Right kidney (tissue), 1 donor: ENCODE measurements around the gene KAT8.
"Not testable (repeated sequence)": the region's sequence is repeated elsewhere in the genome, so short reads cannot be mapped to it uniquely, and the experiment has no call there.

Experiments
- DNase-seq: peaks from one replicate; pipeline ENCODE4 v3.0.0-alpha.2; 2016

The KAT8 gene

DNA sequence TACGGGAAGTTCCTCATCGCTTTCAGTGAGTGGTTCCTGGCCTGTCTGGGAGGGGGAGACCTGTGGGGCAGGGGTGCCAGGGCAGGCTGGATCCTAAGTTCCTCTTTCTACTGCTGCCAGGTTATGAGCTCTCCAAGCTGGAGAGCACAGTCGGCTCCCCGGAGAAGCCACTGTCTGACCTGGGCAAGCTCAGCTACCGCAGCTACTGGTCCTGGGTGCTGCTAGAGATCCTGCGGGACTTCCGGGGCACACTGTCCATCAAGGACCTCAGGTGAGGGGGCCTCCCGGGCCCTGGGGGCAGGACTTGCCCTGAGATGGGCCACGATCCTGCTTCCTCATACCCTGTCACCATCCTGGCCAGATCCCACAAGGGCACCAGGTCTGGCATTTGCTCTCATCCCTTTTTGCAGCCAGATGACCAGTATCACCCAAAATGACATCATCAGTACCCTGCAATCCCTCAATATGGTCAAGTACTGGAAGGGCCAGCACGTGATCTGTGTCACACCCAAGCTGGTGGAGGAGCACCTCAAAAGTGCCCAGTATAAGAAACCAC, 12.9 kb downstream of the KAT8 start:
- DNase-seq = no peak

DNA sequence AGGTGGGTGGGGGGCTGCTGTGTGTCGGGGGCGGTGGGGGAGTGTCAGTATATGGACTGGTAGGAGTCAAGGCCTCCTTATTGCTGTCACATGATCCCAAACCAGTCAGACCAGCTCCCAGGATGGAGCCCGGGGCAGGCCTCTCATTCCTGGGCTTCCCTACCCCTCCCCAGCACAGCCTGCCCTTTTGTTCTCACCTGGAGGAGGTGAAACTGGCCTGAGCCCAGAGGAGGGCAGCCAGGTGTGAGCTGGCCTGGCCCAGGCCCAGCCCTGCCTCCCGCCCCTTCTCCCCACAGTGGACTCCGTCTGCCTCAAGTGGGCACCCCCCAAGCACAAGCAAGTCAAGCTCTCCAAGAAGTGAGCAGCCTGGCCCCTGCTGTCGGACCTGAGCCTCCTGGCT, 13.4 kb downstream of the KAT8 start:
- DNase-seq = no peak

DNA sequence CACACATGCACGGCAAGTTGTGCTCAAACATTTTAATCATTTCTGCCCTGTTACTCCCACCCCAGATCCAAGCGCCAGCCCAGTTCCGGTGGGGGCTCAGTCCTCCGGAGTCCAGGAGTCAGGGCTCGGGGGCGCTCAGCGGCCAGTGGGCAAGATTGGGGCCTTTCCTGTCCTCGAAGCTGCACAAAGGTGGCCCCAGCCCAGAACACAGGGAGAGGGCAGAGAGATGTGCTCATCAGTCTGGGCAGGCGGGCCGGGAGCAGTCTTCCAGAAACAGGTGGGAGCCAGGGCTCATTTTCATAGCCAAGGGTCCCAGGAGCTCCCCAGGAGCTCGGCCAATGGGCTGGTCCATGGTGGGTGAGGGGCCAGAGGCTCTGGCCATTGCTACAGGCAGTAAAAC, 14.0 kb downstream of the KAT8 start:
- no peak for DNase-seq

DNA sequence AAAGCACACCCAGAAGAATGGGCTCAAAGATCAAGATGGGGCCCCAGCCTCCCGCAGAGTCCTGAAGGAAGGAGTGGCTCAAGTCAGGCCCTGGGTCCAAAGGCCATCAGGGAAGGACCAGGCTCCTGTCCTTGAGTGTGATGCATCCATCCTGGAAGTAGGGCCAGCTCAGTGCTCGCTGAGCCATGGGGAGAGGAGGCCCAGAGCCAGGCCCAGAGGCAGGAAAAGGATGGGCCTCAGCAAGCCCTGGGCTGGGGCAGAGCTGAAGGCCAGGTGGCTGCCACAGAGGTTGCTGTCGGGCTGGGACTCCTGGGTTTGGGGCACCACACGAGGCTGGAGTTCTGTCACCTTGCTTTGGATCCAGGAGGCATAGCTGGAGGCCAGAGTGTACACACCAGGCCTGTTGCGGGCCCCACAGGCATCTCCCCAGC, 14.4 kb downstream of the KAT8 start:
- no peak for DNase-seq

DNA sequence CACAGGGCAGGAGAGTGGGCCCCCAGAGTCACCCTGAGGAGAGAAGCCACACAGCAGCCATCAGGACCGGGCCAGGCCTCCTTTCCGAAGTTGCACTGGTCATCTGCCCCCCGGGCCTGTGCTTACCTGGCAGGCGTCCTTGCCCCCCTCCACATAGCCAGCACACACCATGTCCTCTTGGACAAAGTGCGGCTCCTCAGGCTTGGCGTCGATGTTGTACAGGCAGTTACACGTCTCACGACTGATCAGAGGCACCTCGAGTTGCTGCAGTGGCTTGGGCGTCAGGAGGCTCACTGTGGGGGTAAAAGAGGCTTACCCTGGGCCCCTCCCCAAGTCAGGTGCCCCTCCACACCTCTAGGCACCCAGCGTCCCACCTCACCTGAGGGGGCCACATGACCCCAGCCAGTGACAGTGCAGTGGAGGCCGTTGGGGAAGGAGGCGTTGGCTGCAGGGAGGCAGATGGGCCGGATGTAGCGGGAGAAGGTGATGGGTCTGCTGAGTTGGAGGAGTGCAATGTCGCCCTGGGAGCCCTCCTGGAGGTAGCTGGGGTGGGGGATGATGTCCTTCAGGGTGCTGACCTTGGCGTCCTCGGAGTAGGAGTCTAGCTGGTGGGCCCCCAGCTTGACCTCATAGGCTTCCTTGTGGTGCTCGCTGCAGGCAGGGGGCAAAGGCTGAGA, 15.0 kb downstream of the KAT8 start:
- no peak for DNase-seq

DNA sequence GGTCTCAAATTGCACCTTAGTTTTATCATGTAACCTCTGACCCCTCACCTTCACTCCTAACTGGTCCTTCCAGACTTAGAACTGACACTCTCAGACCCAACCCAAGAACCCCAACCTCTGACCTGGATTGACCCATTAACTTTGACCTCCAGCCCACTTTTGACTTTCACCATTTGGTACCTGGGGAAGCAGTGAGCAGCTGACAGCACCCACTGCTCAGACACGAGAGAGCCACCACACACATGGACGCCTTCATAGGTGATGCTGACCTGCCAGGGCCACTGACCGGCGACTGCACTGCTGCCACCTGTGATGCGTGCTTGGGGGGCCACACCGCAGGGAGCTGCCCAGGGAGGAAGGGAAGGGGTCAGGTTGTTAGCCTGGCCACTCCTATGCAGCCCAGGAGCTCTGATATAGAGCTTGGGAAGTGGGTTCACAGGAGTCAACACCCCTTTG, 15.6 kb downstream of the KAT8 start:
- no peak for DNase-seq

DNA sequence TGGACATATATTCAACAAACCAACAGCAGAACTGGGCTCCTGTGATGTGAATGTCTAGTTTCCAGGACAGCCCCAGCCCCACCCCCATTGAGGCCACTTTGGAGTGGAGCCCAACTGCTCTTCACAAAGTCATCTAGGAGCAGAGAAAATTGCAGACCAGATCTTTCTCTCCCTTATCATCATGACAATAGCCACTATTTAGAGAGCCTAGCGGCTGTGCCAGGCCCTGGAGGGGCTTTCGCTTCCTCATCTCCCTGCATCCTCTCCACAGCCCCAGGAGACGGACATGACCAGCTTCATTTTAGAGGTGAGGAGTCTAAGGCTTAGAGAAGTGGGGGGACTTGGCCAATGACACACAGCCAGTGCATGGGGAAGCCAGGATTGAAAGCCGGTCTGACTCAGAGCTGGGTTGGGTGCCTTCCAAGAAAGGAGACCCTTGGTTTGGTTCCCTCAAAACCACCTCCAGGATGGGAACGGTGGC, 16.7 kb downstream of the KAT8 start:
- DNase-seq = no peak

DNA sequence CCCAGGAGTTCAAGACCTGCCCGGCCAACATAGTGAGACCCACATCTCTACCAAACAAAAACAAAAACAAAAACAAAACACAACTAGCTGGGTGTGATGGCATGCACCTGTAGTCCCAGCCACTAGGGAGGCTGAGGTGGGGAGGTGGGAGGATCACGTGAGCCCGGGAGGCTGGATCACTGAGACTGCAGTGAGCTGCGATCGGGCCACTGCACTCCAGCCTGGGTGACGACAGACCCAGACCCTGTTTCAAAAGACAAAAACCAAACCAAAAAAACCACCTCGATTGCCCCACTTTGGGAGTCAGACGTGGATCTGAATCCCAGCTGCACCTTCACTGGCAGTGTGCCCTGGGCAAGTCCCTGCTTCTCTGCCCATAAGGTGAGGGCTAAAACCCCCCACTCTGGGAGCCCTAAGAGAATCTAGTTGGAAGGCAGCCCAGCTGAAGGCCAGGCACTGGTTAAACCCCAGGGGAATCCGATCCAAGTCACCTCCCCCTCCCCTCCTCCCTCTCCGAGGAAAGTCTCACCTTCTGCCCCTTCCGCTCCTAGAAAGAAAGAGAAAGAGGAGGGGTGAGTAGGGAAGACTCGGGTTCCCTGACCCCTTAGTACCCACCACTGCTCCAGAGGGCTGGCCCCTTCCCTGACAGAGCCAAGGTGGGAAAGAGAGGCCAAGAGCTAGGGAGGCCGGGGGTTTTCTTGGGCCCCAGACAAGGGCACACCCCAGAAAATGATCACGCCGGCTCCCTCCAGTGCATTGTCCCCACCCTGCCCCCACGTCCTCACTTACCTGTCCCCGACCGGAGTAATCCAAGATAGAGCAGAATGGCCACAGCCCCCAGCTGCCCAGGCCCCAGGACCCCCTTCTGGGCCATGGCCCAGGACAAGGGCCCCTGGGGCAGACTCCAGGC, 17.4 kb downstream of the KAT8 start:
- peak; percentile 67 for DNase-seq

DNA sequence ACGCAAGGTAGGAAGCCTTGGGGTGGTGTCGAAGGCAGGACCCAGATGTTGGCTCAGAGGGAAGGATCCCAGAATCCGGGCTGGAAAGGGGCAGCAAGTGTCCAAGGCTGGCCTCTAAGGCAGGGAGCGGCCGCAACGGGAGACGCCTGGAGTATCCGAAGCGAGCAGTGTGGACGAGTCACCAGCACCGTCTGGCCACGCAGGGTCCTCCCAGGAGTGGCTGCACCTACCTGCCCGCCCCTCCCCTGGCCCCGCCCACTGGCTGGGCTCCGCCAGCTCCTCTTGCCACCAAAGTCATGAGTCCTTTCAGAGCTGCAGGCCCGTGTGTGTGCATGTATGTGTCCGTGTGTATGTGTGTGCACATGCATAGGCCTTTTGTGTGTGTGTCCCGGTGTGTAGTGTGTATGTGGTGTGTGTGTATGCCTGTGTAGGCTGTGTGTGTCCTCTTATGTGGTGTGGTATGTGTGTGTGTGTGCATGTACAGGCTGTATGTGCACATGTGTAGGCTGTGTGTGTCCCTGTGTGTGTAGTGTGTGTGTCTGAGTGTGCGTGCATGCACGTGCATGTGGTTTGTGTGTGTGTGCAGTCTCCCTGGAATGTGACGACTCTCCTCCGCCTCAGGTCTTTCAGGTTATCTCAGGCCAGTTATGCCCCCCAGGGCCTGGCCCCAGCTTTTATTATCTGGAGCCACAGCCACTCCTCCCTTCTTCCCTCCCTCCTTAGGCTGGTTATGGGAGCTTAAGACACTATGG, 18.2 kb downstream of the KAT8 start, which contains the start of gene PRSS8:
Gene PRSS8 (minus strand): TSS at position 193 of the 752 bp plus-strand sequence. CDS start 229 bp downstream, outside the sequence.
- peak; percentile 57 for DNase-seq

DNA sequence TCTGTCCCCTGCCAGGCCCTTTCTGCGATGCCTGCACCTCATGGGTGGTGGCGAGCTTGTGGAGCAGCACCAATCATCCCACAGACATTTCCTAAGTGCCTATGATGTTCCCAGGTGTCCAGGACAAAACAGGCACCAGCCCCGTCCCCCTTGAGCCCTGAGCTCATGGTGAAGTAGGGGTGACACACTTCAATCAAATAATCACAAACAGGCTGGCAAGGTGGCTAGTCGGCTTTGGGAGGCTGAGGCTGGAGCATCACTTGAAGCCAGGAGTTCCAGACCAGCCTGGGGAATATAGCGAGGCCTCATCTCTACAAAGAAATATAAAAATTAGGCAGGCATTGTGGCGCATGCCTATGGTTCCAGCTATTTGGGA, 18.8 kb downstream of the KAT8 start:
- DNase-seq = no peak

DNA sequence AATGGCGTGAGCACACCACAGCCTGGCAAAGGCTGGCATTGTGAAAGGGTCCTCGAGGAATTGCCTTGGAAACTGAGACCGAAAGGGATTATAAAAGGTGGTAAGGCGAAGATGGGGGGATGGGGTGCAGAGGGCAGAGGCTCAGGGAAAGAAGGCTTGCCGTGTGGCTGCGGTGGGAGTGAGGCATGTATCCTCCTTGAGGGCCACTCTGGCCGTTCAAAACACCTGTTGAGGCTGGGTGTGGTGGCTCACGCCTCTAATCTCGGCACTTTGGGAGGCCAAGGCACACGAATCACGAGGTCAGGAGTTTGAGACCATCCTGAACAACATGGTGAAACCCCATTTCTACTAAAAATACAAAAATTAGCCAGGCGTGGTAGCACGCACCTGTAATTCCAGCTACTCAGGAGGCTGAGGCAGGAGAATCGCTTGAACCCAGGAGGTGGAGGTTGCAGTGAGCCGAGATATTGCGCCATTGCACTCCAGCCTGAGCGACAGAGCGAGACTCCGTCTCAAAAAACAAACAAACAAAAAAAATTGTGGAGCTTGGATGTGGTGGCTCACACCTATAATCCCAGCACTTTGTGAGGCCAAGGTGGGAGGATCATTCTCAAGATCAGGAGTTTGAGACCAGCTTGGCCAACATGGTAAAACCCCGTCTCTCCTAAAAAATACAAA, 19.5 kb downstream of the KAT8 start:
- DNase-seq = not testable (repeated sequence)

DNA sequence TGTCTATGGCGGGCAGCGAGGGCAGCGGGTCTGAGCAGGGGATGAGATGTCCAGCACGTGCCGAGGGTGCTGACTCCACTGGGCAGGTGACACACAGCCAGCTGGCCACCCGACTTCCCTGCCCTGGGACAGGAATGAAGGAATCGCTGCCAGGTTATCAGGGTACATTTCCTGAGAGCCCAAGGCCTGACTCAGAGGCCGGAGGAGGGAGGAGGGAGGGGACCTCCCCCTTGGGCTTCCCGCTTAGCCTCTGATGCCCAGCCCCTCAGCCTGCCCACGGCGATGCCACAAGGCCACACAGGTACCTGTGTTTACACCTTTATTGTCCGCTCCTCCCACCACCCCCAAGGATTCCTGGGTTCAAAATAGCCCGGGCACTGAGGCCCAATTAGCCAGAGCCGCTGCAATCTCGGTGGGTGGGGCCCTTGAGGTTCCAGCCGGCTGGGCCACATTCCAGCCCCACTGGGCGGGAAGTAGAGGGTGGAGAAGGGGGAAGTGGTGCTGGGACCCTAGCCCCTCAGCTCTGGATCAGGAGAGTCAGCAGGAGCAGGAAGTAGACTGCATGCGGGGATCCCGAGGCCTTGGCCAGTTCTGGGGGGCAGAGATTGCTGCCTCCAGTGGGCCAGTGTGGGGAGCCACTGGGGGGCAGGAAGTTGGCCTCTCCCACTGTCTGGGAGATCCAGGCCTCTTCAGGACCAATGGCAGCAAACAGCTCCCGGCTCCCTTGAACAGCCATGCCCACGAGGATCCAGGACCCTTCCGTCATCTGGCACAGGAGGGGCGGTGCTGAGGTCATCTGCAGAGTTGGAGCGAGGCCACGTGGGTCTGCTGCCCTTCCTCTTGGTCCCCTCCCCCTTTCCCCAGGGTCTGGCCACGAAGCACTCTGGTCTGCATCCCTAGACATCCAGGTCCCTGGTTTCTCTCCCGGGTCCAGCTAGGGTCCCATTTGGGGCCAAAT, 21.4 kb downstream of the KAT8 start:
- no peak for DNase-seq

DNA sequence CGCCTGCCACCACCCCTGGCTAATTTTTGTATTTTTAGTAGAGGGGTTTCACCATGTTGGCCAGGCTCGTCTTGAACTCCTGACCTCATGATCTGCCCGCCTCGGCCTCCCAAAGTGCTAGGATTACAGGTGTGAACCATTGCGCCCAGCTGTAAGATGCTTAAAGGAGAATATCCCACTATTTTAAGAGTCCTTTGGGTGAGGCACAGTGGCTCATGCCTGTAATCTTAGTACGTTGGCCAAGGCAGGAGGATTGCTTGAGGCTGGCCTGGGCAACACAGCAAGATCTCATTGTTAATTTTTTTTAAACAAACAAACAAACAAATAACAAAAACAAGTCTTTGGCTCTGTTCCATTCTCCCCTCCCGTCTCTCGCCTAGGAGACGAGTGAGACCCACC, 23.6 kb downstream of the KAT8 start:
- DNase-seq = not testable (repeated sequence)

DNA sequence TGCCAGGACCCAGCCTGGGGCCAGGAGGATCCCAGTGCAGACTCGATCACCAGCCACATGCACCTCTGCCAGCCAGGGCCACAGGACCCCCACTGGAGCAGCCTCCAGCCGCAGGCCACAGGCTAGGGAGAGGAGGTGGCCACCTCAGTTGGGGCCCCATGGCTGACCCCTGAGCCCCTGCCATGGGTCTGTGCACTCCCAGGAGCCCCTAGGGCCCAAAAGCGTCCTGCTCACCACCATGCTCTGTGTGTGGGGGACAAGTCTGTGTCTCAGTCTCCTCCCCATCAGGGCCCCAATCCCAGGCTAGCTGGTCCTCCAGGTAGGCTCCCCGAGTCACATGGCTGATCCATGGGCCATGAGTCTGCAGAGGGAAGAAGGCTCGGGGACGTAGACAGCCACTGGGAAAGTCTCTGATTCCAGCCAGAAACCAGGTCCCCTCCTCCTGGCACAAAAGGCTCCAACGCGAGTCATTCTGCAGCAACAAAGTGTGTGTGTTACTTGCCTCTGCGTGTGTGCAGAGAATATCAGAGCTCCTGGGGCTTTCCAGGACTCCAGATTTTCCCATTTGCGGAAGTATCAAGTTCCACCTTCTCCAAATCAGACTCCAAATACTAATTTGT, 24.1 kb downstream of the KAT8 start:
- peak; percentile 83 for DNase-seq

DNA sequence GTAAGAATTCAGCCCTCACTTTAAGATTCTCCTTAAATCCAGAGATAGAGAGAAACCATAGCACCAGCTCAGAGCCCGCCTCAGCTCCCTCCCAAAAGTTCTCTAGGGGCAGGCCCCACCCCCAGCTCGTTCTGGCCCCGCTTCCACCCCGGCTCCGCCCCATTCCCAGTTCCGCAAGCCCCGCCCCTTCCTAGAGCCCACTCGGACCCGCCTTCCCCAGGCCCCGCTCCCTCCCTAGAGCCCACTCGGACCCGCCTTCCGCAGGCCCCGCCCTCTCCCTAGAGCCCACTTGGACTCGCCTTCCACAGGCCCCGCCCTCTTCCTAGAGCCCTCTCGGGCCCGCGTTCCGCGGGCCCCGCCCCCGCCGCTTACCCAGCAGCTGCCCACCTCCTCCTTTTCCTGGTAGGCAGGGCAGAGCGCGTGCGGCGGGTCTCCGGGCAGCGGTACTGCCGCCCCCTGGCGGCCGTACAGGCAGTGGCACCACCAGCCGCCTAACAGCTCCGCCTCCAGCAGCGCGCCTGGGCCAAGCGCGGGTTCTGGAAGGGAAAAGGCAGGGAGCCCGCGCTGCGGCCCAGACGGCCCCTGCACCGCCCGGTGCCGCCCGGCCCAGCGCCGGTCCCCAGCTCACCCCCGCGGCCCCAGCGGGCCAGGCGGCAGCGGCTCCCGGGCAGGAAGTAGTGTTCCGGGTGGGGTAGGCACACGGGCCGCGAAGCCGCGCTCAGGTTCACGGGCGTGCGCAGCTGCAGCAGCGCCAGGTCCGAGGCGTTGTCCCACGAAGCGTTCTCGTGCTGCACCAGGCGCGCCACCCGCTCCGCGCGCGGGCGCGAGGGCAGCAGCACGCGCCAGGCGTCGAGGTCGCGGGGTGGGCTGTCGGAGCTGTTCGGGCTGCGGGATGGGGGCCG, 24.9 kb downstream of the KAT8 start:
- DNase-seq = peak; percentile 88

DNA sequence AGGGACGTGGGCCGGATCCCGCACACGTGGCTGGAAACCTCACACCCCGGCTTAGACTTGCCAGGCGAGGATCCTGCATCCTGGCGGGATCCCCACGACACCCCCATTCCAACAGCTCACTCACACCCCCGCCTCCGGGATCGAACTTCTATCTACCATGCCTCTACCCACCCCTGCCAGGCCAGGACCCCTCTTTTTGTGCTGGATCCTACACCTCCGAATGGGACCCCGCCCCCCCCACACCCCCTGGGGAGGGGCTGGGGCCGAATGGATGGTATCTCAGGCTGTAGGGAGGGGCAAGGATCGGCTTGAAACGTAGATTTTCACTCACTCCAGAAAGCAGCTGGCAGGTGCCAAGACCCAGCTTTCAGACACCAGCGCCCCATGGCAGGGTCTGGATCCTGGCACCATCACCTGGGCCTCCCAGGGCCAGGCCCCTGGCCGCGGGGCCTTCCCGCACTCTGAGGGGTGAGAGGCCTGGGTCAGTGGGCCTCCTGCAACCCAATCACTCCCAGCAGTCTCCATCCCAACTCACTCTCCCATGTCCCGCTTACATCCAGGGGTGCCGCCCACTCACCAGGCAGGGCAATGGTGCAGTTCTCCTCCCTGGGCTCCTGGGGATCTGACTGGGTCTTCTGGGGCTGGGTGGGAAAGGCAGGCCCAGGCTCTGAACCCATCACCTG, 25.7 kb downstream of the KAT8 start:
- DNase-seq = no peak

DNA sequence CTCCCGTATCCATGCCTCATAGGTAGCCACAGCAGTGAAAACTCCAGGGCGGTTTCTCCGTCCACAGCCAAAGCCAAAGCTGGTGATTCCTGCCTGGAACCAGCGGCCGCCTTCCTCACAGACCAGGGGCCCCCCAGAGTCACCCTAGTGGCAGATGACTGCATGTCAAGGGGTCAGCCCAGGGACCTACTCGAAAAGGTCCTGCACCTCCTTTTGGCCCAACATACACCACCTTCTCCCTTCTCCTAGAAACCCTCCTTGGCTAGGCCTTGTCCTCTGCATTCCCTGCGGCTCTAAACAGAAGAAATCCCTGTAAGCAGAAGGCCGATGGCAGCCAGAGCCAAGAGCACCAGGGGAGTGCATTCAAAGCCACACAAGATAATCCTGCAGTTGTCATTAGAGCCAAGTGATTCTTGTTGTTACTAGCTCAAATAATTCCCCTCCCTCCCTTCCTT, 26.3 kb downstream of the KAT8 start:
- no peak for DNase-seq

DNA sequence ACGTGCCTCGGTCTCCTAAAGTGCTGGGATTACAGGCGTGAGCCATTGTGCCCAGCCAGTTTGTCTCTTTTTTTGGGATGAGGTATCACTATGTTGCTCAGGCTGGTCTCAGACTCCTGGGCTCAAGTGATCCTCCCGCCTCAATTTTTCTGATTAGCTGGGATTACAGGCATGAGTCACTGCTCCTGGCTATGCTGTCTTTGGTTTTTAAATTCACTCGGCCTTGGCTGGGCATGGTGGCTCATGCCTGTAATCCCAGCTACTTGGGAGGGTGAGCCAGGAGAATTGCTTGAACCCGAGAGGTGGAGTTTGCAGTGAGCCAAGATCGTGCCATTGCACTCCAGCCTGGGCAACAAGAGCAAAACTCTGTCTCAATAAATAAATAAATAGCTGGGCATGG, 27.0 kb downstream of the KAT8 start:
- not testable (repeated sequence) for DNase-seq
